Limb (tissue), 2 donors: ENCODE data around the gene VWA2.

Experiments
- DNase-seq, 2 donors: peaks; one replicate each; pipeline ENCODE4 v3.0.0-alpha.2; 2016; ENCODE audit errors: extremely low spot score in 2 of 2

The VWA2 gene

DNA sequence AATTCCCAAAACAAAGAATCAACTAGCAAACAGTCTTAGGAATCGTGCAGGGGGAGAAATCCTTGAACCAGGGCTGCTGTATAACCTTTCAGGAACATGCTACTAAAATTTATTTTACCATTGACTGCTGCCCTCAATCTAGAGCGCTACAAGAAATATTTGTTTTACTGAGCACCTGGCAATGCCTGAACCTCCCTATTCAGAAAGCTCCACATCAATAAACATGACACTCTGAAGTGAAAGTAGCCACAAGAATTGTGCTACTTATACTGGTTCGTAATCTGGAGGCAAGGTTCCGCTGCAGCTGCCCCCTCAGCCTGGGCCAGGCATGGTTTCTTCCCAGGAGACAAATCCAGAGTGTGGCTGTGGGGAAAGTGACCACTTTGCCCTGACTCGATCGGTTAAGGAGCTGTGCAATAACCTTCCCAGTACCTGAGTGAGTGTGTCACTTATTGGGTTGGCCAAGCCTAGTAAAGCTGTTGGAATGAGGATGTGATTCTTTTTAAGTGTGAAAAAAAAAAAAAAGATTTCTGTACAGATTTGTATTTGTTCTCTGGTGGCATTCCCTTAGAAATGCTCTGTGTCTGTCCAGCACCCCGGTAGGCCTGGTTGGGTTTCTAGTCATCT lies 7.7 kb downstream of the VWA2 start:
- DNase-seq = no peak

DNA sequence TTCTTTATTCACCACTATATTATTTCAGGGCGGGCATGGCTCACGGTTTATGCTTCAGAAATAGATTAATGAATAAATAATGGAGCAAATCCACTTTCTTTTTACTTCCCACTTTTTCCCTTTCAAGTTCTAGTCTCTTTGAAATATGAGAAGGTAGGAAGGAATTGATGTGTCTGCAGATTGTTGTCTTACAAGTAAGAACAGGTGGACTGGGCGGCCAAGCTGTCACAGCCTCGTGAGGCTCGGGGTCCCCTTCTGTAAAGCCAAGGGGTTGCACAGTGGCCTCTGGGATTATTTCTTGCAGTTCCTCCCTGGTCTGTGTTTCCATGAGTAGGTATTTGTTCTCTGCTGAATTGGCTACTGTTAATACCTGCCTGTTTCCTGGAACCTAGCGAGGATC lies 11.2 kb downstream of the VWA2 start:
- no peak for DNase-seq

DNA sequence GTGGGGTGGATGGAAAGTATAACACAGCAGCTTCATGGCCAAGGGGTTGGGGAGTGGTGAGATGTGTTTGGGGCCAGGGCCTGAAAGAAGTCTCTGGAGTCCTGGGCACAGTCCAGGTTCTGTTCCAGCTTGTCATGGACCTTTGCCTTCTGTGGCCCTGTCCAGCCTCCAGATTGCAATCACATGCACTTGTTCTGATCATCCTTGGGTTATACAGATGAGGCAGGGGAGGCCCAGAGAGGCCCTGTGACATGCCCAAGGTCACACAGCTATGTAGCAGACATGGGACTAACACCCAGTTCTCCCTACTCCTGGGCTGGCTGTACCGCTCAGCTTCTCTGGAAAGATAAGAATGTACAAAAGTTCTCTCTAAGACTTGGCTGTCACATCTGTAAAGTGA lies 11.7 kb downstream of the VWA2 start:
- no peak for DNase-seq

DNA sequence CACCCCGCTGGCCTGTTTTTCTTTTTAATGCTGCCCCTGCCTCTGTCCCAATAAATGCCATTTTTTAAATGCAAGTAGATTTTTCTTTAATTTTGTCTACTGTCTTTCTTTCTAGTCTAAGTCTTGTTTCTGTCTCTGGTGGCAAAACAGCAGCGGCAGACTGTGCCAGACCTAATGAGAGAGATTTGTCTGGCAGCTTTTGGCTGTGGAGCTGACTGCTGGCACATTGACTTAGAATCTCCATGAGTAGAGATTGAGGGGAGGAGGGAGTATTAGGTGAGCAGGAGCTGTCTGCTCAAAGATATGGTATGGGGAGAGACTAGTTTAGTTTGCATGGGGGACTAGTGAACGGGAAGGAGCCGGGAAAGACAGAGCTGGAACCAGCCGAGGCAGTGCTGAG lies 13.0 kb downstream of the VWA2 start:
- no peak for DNase-seq

DNA sequence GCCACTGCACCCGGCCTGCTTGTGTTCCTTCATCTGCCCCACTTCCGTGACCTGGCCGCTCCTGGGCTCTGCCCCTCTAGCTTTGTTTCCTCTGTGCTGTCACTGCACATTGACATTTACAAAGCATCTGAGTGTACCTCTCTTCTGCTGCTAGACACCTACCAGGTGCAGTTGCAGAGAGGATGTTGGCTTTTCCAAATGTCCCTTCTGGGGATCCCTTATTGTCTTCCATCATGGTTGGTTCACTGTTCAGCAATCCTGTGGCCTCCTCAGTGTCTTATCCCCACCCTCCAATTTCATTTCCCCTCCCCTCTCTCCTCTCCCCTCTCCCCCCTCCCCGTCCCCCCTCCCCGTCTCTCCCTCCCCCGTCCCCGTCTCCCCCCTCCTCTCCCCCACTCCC lies 13.8 kb downstream of the VWA2 start:
- no peak for DNase-seq

DNA sequence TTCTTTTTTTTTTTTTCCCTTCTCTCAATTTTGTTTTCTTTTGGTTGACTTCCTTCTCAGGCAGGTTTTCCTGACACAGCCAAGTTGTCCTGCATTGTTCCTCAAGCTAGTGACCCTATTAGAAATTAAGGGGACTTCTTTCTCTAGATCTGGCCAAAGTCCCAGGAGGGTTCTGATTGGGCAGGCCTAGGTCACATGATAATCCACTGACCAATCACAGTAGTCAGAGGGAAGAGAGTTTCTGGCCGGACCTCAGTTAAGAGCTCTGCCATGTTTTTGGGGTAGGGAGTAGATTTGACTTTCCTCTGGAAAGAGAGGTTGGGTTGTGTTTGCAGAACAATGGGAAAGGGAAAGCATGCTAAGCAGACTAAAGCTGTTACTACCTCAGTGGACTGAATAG lies 16.2 kb downstream of the VWA2 start:
- no peak for DNase-seq

DNA sequence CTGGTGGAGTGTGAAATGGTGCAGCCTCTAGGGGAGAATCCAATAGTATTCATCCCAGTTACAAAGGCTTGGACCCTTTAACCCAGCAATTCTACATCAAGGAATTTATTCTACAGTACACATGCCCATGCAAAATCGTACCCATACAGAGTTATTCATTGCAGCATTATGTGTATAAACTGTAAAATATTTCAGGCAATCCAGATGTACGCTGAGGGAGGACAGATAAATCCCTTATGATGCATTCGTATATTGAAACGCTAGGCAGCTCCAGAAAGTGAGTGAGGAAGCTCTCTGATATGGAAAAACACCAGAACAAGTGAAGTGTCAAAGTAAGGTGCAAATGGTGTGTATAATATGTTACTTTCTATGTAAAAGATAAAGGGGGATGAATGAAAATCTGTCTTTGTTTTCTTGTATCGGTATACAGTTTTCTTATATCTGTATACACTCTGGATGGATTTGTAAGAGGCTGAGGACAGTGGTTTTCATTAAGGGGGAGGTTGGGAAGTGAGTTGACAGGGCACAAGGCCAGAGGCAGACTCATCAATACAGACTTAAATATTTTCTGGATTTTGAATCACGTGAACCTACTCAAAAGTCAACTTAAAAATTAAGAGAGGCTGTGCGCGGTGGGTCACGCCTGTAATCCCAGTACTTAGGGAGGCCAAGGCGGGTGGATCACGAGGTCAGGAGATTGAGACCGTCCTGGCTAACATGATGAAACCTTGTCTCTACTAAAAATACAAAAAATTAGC lies 17.1 kb downstream of the VWA2 start:
- no peak for DNase-seq

DNA sequence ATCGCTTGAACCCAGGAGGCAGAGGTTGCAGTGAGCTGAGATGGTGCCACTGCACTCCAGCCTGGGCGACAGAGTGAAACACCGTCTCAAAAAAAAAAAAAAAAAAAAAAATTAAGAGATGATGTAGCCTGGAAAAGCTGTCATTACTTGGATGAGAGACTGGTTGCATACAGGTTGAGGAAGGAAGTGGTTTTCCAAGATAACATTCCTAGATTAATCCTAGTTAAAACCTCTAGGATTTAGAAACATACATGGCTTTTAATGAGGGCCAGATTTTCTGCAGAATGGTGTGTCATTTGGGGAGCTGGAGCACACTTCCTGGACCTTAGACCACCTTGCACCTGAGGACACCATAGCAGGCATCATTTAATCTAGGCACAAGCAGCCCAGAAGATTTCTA lies 17.8 kb downstream of the VWA2 start:
- DNase-seq = no peak

DNA sequence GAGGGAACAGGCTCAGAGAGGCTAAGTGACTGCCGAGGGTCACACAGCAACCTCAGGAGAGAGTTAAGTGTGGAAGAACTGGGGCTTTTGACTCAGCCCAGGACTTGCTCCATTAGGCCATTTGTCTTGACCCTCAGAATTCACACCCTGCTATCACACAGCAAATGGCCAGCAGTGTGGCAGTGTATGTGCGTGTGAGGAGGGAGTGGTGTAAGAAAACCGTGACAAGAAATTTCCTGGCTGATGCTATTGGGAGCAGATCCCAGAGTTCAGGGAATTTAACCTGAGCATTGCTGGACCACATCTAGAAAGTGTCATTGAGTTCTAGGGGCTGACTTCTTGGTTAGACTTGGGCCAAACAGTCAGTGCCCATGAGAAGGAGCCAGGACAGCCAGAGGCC lies 18.4 kb downstream of the VWA2 start:
- DNase-seq = no peak

DNA sequence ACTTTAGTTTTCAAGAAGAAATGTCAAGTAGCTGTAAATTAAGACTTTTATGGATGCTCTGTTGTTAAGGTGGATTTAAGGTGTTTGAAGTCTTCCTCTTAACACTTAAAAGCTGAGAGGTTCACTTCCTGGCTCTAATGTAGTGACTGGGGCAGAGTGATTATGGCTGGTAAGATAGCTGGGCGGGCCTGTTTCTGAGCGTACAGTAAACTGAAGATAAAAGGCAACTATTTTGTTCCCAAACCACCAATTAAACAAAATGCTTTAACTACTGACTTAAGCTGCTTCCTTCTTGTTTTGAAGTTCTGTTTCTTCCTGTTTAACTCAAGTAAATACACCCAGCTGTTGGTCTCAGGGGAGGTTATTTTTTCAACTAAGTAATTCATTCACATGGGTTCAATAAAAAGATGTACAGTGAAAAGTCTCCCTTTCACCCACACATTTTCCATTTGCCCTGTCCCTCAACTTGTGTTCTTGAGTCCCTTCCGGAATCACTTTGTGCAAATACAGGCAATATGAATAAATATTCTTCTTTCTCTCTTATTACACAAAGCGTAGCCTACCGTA lies 19.3 kb downstream of the VWA2 start:
- DNase-seq = no peak

DNA sequence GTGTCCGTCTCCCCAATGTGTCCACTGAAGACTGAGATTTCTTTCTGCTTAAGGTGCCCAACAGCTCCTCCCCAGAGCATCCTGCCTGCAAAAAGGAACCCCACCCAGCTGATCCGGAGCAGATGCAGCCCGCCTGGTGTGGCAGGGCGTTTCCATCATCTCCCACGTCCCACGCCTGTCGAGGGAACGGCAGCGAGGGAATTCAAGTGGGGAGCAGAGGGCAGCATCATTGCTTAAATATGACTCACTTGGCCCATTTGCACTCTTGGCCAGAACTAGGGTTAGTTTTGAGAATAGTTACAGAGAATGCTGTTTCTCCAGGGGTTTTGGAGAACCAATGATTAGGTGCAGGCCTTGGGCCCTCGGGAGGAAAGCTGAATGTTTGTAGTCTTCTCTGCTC lies 20.8 kb downstream of the VWA2 start:
- DNase-seq = no peak

DNA sequence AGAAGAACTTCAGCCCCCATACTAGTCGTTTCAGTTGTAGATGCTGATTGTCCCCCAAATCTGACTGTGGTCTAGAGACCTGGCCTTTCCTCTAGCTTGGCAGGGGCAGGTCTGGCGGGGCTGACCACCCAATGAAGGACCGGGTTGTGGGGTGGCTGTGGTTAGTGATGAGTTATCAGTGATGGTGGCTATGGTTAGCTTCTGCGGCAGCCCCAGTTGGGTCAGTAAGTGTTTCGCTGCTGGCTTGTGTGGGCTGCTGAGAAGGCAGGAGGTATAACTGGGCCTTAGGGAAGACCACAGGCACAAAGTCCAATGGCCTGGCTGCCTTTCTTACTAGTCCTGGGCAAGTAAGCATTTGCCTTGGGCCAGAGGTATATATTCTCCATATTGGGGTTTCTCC lies 21.3 kb downstream of the VWA2 start:
- no peak for DNase-seq

DNA sequence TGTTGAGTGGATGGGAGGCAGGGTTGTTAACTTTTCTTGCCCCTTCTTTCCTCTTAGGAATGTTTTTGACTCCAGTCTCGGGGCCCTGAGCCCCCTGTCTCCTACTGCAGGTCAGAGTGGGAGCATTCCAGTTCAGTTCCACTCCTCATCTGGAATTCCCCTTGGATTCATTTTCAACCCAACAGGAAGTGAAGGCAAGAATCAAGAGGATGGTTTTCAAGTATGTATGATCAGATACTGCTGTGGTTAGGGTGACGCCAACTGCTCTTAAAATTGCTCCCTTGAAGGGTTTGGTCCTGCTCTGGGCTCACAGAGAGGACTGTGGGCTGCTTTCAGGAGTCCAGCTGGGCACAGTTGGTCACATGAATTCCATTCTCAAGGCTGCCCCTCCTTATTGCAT lies 22.0 kb downstream of the VWA2 start:
- DNase-seq = no peak

DNA sequence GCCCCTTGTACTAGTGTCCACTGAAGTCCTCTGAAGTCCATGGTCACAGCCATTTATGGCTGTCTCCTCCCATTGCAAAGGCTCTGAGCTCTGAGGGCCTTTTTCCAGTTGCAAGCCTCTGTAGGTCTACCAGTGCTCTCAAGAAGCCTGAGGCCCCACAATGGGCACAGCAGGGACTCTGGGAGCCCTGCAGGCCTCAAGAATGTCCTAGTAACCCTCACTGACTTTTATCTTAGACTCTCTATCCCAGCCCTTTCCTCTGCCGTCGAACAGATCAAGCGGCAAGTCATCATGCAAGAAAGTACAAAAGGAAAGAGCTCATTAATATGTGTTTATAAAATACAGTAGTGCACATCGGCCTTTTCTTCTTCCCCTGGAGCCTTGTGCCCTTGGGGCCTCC lies 23.4 kb downstream of the VWA2 start:
- DNase-seq = no peak

DNA sequence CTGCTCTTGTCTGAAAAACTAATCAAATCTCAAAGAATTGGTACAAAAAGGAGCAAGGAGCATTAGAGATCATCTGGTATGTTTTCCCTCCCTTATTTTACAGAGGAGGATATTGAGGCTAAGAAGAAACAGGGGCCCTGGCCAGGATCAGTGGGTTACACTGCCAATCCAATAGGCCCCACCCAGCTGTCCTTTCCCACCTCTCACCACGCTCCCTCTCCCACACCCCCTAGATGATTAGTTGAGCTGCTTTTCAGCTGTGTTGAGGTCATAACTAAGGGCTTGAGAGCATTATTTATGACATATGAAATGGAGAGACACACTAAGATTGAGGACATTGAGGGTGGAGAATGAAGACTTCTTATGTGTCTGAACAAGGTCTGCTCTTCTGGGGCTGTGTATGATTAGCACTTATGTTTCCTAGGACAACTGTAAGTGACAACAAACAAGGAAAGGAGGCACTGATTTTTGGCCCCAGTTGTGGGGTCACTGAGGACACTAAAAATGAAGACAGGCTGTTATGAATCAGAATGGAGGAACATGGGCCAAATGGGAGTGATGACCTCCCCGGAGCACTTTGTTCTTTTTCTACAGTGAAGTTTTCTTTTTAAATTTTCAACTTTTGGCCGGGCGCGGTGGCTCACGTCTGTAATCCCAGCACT lies 26.5 kb downstream of the VWA2 start:
- DNase-seq = no peak

DNA sequence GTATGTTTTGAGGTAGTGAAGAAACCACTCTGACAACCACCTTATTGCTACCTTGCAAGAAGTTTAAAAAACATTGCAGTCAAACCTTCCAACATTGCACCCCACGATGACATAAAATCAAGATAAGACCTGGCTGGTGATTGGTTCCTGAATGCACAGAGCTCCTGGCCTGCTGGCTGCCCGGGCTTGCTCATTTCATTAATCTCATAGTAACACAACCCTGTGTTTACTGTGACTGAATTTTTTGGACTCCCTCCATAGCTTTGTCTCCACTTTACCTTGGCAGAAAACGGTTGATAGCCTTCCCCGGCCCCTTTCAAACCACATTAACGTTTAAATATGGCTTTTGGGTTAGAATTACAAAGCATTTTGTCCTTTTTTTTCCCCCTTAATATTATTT lies 27.5 kb downstream of the VWA2 start:
- DNase-seq = no peak

DNA sequence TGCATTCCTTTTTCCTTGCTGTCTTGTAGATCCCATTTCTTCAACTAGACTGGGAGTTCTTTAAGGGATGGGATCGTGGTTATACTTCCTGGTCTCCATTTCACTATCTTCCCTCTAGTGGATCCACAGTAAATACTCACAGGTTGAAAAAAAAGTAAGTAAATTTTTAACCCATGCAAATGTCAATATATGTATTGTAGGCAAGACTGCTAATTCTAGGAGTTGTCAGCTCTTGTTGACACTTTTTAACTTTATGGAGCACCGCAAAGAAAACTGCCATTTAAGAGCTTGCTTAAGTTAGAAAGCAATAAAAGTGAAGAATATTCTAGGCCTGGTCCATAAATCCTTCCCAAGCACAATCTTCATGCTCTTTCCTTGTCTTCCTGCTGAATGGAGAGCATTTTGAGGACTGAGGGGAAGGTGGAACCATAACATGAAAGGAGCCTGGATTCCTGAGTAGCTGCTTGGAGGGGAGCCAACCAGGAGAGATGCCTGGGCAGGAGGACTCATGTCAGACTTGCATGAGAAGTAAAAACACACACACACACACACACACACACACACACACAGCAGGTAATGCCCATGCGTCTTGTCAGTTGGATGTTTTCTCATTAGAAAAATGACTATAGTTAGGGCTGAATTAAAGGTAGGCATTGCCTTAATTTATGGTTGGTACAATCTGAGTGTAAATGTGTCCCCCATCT lies 32.2 kb downstream of the VWA2 start:
- no peak for DNase-seq

DNA sequence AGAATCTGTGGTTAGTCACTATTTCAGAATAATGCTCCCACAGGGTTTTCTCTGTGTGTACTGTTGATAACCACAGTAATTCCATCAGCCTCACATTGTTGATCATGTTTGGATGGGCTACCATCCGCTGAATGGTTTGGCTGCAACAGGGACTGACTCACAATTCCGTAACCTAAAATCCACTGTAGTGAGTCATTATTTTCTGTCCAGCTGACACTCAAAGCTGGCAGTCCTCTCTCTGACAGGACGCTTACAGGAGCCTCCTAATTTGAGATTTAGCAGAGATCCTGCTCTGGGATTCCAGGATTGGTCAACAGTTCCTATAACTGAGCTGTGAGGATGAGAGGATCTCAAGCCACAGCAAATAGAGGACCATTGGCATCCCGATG lies 32.7 kb downstream of the VWA2 start:
- DNase-seq = no peak

DNA sequence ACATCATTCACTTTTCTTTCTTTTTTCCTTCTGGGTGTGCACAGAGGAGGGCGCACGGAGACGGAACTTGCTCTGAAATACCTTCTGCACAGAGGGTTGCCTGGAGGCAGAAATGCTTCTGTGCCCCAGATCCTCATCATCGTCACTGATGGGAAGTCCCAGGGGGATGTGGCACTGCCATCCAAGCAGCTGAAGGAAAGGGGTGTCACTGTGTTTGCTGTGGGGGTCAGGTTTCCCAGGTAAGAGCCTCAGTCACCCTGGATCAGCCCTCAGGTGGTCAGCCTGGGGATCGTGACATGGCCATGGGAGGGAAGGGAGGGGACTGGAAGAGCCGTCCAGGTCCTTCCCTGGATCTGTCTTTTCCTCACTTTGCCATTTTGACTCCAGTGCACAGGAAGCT lies 33.6 kb downstream of the VWA2 start:
- no peak for DNase-seq

DNA sequence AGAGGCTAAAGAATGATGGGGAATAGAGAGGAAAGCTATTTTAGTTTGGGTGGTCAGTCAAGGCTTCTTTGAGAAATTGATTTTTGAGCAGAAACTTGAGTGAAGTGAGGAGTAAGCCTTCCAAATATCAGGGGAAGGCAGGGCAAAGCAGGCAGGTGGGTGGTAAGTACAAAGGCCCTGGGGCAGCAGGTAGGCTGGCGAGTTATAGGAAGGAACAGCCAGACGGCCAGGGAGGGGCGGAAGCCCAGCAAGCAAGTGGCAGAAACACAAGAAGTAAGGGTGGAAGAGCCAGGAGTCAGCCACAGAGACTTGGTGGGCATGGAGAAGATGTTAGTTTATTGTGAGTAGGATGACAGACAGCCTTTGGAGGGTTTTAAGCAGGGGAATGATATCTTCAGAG lies 34.9 kb downstream of the VWA2 start:
- DNase-seq = no peak

DNA sequence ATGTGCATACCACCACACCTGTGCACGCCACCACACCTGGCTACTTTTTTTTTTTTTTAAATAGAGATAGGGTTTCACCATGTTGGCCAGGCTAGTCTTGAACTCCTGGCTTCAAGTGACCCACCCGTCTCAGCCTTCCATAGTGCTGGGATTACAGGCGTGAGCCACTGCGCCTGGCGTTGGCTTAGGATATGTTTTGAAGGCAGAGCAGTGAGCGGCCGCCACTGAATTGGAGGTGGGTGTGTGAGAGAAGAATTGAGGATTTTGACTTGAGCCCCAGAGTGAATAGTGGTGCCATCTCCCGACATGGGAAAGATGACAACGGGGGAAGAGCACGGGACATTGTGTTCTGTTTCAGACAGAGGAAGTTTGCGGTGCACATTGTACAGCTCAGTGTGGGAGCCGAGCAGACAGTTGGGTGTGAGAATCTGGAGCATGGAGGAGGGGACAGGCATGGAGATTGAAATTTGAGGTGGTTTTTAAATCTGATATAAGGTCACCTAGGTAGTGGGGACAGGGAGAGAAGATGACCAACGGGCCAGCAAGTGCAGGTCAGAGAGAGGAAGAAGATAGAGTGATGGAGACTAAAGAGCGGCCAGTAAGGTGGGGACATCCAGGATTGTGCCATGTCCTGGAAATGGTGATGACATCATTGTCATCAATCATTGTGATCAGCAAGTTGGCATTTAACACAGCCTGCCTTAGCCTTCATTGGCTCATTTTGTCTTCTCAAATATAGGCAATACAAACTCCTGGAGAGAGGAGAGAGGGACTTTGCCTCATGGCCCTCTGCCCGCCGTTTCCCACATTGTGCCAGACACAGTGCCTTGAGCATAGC lies 35.8 kb downstream of the VWA2 start:
- DNase-seq = no peak
